HepG2 (cell line): Measurements from ENCODE around the gene BCL2L1. TPM values are rescaled to one million over a fixed set of nuclear protein-coding genes. Genes with fewer than 3 reads are reported as not detected.
A peak's percentile ranks its signal among the peaks of the same experiment; 100 is the strongest.

Experiments
- ATM ChIP-seq: fragments of 450-650 bp; IDR thresholded peaks from 2 replicates; pipeline ENCODE4 v1.7.1; 2017; ENCODE audit warnings: mild to moderate bottlenecking, borderline replicate concordance
- CENPX ChIP-seq: sonication (generic); formaldehyde crosslinking; IDR thresholded peaks from 2 replicates; pipeline ENCODE4 v1.9.0; 2021; ENCODE audit warnings: mild to moderate bottlenecking, missing genetic modification reagents, moderate library complexity
- MIER2 ChIP-seq: IDR thresholded peaks from 2 replicates; pipeline ENCODE4 v1.6.1; 2016; ENCODE audit warnings: missing biosample characterization, missing genetic modification reagents
- SMYD3 ChIP-seq: sonication (generic); formaldehyde crosslinking; IDR thresholded peaks from 2 replicates; pipeline ENCODE4 v1.8.1; 2023; ENCODE audit warnings: mild to moderate bottlenecking, missing genetic modification reagents
- STAT5B ChIP-seq: sonication (generic); formaldehyde crosslinking; IDR thresholded peaks from 2 replicates; pipeline ENCODE4 v1.4.0; 2020; ENCODE audit warnings: missing genetic modification reagents
- TEAD2 ChIP-seq: sonication (generic); formaldehyde crosslinking; IDR thresholded peaks from 2 replicates; pipeline ENCODE4 v1.9.0; 2021; ENCODE audit warnings: missing genetic modification reagents
- ZBTB42 ChIP-seq: sonication (generic); formaldehyde crosslinking; IDR thresholded peaks from 2 replicates; pipeline ENCODE4 v1.5.0; 2020; ENCODE audit warnings: mild to moderate bottlenecking, missing genetic modification reagents
- ZNF766 ChIP-seq: sonication (generic); formaldehyde crosslinking; IDR thresholded peaks from 2 replicates; pipeline ENCODE4 v1.5.0; 2020; ENCODE audit warnings: missing genetic modification reagents, borderline replicate concordance
- ZNF777 ChIP-seq: sonication (generic); formaldehyde crosslinking; IDR thresholded peaks from 2 replicates; pipeline ENCODE4 v1.4.0; 2020; ENCODE audit warnings: missing genetic modification reagents
- polyA plus RNA-seq, 8 experiments: library from polyadenylated mRNA; depleted of rRNA in 3 of 8; stranded (reverse) in 7 of 8; unstranded in 1 of 8; fragments of >200 nt; fragmentation: Illumina TruSeq in 4 of 8; extraction: Trizol in 4 of 8; gene quantifications; 2 replicates each; pipeline versions ENCODE4 v1.2.1 to v1.2.3, GENCODE V29; 2011 to 2016; ENCODE audit warnings: low read depth in 4 of 8, missing spikeins in 1 of 8, mixed read lengths in 1 of 8; ENCODE audit not compliant: insufficient read depth in 1 of 8
- total RNA-seq, 5 experiments: library from RNA; depleted of rRNA; stranded (reverse); fragments of >200 nt; fragmentation: Illumina TruSeq; extraction: Trizol; gene quantifications; 2 replicates each; pipeline ENCODE4 v1.2.3, GENCODE V29; 2016; ENCODE audit warnings: low read depth in 1 of 5
- TF ChIP-seq, protein P1 (sequence below), 2 experiments: sonication (generic) in 1 of 2; formaldehyde crosslinking in 1 of 2; IDR thresholded peaks; 2 replicates each; pipeline versions ENCODE4 v1.5.1 to v1.6.1; 2011 to 2020; ENCODE audit warnings: borderline replicate concordance in 1 of 2, low read depth in 1 of 2, low read length in 1 of 2, mild to moderate bottlenecking in 1 of 2, missing genetic modification reagents in 1 of 2, moderate library complexity in 1 of 2
- TF ChIP-seq, protein P2 (sequence below): IDR thresholded peaks from 2 replicates; pipeline ENCODE4 v1.6.1; 2016; ENCODE audit warnings: mild to moderate bottlenecking, missing biosample characterization, missing genetic modification reagents
- TF ChIP-seq, protein P3 (sequence below): sonication (generic); formaldehyde crosslinking; IDR thresholded peaks from 2 replicates; pipeline ENCODE4 v1.5.0; 2020; ENCODE audit warnings: mild to moderate bottlenecking, missing genetic modification reagents, borderline replicate concordance
- TF ChIP-seq, protein P4 (sequence below): sonication (generic); formaldehyde crosslinking; IDR thresholded peaks from 2 replicates; pipeline ENCODE4 v1.4.0; 2020; ENCODE audit warnings: mild to moderate bottlenecking, low read depth, missing genetic modification reagents
- TF ChIP-seq, protein P5 (sequence below): IDR thresholded peaks from 2 replicates; pipeline ENCODE4 v1.4.0; 2020; ENCODE audit warnings: mild to moderate bottlenecking, missing genetic modification reagents

The BCL2L1 gene
- total and polyA plus RNA-seq, 2 of the 13 experiments (the other 11 are each of a cell fraction or from before 2014, with no cell fraction given), result 164 to 258 TPM

DNA sequence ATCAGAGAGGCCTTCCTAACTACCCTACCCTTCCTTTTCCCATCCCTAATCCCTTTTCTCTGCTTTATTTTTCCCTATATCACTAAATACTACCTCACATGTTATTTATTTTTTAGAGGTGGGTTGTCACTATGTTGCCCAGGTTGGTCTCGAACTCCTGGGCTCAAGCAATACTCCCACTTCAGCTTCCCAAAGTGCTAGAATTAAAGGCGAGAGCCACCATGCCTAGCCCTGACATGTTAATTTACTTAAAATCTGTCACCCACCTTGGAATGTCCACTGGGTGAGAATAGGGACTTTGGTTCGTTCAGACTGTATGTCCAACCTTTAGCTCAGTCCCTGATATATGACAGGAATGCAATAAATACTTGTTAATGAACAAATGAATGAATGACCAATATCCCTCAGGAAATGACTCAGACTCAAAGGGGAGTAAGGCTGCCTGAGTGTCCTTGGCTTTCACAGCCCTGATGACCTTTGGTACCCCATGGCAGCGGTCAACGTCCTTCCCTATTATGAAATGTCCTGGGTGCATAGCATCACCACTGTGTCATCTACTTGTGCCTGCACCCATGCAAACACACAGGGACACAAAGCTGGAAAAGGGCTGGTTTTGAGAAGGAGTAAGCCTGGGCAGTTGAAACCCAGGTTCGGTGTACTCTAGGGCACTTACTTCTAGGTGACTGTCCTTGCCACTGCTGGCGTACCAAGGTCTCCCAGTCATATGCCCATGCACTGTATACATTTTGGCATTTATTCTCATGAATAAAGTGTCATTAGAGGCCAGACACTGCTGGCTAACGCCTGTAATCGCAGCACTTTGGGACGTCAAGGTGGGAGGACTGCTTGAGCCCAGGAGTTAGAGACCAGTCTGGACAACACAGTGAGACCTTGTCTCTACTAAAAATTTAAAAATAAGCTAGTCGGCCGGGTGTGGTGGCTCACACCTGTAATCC, 26.5 kb downstream of the BCL2L1 start (continued):
- TF ChIP-seq, protein P1, sequence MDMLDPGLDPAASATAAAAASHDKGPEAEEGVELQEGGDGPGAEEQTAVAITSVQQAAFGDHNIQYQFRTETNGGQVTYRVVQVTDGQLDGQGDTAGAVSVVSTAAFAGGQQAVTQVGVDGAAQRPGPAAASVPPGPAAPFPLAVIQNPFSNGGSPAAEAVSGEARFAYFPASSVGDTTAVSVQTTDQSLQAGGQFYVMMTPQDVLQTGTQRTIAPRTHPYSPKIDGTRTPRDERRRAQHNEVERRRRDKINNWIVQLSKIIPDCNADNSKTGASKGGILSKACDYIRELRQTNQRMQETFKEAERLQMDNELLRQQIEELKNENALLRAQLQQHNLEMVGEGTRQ (IDR thresholded peaks at IDR 0.05; ENCODE audit: low read depth, low read length), result no peak
- TF ChIP-seq, protein P1 (CRISPR knock-in tag; IDR thresholded peaks at IDR 0.05; ENCODE audit: borderline replicate concordance), result no peak
- TF ChIP-seq, protein P2, sequence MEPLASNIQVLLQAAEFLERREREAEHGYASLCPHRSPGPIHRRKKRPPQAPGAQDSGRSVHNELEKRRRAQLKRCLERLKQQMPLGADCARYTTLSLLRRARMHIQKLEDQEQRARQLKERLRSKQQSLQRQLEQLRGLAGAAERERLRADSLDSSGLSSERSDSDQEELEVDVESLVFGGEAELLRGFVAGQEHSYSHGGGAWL (CRISPR knock-in tag), result peak; percentile 73
- TF ChIP-seq ATM, result no peak
- no peak for TF ChIP-seq TEAD2 (CRISPR knock-in tag)
- no peak for TF ChIP-seq CENPX (CRISPR knock-in tag)
- TF ChIP-seq, protein P3, sequence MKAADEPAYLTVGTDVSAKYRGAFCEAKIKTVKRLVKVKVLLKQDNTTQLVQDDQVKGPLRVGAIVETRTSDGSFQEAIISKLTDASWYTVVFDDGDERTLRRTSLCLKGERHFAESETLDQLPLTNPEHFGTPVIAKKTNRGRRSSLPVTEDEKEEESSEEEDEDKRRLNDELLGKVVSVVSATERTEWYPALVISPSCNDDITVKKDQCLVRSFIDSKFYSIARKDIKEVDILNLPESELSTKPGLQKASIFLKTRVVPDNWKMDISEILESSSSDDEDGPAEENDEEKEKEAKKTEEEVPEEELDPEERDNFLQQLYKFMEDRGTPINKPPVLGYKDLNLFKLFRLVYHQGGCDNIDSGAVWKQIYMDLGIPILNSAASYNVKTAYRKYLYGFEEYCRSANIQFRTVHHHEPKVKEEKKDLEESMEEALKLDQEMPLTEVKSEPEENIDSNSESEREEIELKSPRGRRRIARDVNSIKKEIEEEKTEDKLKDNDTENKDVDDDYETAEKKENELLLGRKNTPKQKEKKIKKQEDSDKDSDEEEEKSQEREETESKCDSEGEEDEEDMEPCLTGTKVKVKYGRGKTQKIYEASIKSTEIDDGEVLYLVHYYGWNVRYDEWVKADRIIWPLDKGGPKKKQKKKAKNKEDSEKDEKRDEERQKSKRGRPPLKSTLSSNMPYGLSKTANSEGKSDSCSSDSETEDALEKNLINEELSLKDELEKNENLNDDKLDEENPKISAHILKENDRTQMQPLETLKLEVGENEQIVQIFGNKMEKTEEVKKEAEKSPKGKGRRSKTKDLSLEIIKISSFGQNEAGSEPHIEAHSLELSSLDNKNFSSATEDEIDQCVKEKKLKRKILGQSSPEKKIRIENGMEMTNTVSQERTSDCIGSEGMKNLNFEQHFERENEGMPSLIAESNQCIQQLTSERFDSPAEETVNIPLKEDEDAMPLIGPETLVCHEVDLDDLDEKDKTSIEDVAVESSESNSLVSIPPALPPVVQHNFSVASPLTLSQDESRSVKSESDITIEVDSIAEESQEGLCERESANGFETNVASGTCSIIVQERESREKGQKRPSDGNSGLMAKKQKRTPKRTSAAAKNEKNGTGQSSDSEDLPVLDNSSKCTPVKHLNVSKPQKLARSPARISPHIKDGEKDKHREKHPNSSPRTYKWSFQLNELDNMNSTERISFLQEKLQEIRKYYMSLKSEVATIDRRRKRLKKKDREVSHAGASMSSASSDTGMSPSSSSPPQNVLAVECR, result peak; percentile 92; the same call in 1 of the 2 replicates
- peak; percentile 60; the same call in 1 of the 2 replicates for TF ChIP-seq STAT5B (CRISPR knock-in tag)
- TF ChIP-seq, protein P4, sequence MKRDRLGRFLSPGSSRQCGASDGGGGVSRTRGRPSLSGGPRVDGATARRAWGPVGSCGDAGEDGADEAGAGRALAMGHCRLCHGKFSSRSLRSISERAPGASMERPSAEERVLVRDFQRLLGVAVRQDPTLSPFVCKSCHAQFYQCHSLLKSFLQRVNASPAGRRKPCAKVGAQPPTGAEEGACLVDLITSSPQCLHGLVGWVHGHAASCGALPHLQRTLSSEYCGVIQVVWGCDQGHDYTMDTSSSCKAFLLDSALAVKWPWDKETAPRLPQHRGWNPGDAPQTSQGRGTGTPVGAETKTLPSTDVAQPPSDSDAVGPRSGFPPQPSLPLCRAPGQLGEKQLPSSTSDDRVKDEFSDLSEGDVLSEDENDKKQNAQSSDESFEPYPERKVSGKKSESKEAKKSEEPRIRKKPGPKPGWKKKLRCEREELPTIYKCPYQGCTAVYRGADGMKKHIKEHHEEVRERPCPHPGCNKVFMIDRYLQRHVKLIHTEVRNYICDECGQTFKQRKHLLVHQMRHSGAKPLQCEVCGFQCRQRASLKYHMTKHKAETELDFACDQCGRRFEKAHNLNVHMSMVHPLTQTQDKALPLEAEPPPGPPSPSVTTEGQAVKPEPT (CRISPR knock-in tag), result no peak; the same call in 1 of the 2 replicates
- 0 out of 2 replicates have a peak, but pooled peaks have one; percentile 78 for TF ChIP-seq ZNF766 (CRISPR knock-in tag)
- peak; percentile 99 for TF ChIP-seq SMYD3 (CRISPR knock-in tag)
- 0 out of 2 replicates have a peak, but pooled peaks have one; percentile 46 for TF ChIP-seq ZBTB42 (CRISPR knock-in tag)
- peak; percentile 90; the same call in 1 of the 2 replicates for TF ChIP-seq MIER2 (CRISPR knock-in tag)
- peak; percentile 16; the same call in 1 of the 2 replicates for TF ChIP-seq ZNF777 (CRISPR knock-in tag)
- TF ChIP-seq, protein P5, sequence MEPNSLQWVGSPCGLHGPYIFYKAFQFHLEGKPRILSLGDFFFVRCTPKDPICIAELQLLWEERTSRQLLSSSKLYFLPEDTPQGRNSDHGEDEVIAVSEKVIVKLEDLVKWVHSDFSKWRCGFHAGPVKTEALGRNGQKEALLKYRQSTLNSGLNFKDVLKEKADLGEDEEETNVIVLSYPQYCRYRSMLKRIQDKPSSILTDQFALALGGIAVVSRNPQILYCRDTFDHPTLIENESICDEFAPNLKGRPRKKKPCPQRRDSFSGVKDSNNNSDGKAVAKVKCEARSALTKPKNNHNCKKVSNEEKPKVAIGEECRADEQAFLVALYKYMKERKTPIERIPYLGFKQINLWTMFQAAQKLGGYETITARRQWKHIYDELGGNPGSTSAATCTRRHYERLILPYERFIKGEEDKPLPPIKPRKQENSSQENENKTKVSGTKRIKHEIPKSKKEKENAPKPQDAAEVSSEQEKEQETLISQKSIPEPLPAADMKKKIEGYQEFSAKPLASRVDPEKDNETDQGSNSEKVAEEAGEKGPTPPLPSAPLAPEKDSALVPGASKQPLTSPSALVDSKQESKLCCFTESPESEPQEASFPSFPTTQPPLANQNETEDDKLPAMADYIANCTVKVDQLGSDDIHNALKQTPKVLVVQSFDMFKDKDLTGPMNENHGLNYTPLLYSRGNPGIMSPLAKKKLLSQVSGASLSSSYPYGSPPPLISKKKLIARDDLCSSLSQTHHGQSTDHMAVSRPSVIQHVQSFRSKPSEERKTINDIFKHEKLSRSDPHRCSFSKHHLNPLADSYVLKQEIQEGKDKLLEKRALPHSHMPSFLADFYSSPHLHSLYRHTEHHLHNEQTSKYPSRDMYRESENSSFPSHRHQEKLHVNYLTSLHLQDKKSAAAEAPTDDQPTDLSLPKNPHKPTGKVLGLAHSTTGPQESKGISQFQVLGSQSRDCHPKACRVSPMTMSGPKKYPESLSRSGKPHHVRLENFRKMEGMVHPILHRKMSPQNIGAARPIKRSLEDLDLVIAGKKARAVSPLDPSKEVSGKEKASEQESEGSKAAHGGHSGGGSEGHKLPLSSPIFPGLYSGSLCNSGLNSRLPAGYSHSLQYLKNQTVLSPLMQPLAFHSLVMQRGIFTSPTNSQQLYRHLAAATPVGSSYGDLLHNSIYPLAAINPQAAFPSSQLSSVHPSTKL, result peak; percentile 100
